Bronchial epithelial cell (primary cell): ENCODE measurements around the gene BBS10. TPM values are rescaled to one million over a fixed set of nuclear protein-coding genes. Genes with fewer than 3 reads are reported as not detected.
A peak's percentile ranks its signal among the peaks of the same experiment; 100 is the strongest.
"Not testable (repeated sequence)": the region's sequence is repeated elsewhere in the genome, so short reads cannot be mapped to it uniquely, and the experiment has no call there.

Experiments
- DNase-seq: peaks from one replicate; pipeline ENCODE4 v3.0.0-alpha.2; 2010; ENCODE audit warnings: low read depth
- FAIRE-seq: peaks from 2 replicates; lab custom pipeline; 2011; peaks lifted over from hg19 to GRCh38; lab: Jason Lieb, UNC
- H3K27me3 ChIP-seq: 2 replicates; pipeline ENCODE4 v1.5.1; 2011; ENCODE audit warnings: low read length; ENCODE audit not compliant: control insufficient read depth, insufficient read depth
- H3K36me3 ChIP-seq: 2 replicates; pipeline ENCODE4 v1.5.1; 2011; ENCODE audit warnings: low read length; ENCODE audit not compliant: control insufficient read depth, insufficient read depth
- H3K4me3 ChIP-seq: 2 replicates; pipeline ENCODE4 v1.5.1; 2011; ENCODE audit warnings: mild to moderate bottlenecking, low read depth, low read length, control low read depth
- CTCF ChIP-seq: IDR thresholded peaks from 2 replicates; pipeline ENCODE4 v1.5.1; 2011; ENCODE audit warnings: mild to moderate bottlenecking, moderate library complexity, low read length, control low read depth, inconsistent platforms; ENCODE audit not compliant: insufficient read depth, severe bottlenecking
- total RNA-seq: library from RNA; depleted of rRNA; stranded (reverse); fragments of >200 nt; gene quantifications from 2 replicates; pipeline ENCODE4 v1.2.1, GENCODE V29; 2014

The BBS10 gene
- total RNA-seq, 1 donor from 2014 or later: 5.8 TPM

- no peak for TF ChIP-seq CTCF
These were observed 17.9 kb upstream of the BBS10 start for GRCh38 chr12:76366163-76366562.

DNA sequence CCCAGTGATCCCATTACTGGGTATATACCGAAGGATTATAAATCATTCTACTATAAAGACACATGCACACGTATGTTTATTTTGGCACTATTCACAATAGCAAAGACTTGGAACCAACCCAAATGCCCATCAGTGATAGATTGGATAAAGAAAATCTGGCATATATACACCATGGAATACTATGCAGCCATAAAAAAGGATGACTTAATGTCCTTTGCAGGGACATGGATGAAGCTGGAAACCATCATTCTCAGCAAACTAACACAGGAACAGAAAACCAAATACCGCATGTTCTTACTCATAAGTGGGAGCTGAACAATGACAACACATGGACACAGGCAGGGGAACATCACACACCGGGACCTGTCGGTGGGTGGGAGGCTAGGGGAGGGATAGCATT is 15.9 kb upstream of the BBS10 start:
- DNase-seq, H3K36me3 ChIP-seq, FAIRE-seq, H3K27me3 ChIP-seq, H3K4me3 ChIP-seq: not testable (repeated sequence)

More at GRCh38 chr12:76366163-76366562, 17.9 kb upstream of the BBS10 start:
- no peak for DNase-seq
- no peak for FAIRE-seq
- no peak overlapping the region for H3K4me3 ChIP-seq
- H3K27me3 ChIP-seq: no peaks in the 10 kb centered on the region
- H3K36me3 ChIP-seq: peaks cover 2% of the 10 kb centered on the region

DNA sequence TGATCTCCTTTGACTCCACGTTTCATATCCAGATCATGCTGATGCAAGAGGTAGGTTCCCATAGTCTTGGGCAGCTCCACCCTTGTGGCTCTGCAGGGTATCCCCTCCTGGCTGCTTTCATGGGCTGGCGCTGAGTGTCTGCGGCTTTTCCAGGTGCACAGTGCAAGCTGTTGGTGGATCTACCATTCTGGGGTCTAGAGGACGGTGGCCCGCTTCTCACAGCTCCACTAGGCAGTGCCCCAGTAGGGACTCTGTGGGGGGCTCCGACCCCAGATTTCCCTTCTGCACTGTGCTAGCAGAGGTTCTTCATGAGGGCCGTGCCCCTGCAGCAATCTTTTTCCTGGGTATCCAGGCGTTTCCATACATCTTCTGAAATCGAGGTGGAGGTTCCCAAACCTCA is 12.1 kb upstream of the BBS10 start:
- no peak overlapping the region for H3K4me3 ChIP-seq
- no peak for FAIRE-seq
- no peak for TF ChIP-seq CTCF
- no peaks in the 10 kb centered on the region for H3K36me3 ChIP-seq
- H3K27me3 ChIP-seq: no peaks in the 10 kb centered on the region
- DNase-seq: no peak

- Histone ChIP-seq H3K36me3 (no peaks in the 10 kb centered on the region), H3K27me3 (no peaks in the 10 kb centered on the region), H3K4me3 (no peak overlapping the region)
- DNase-seq (no peak), FAIRE-seq (no peak)
- no peak for TF ChIP-seq CTCF
These were observed 7.9 kb upstream of the BBS10 start for GRCh38 chr12:76356071-76356470.

DNA sequence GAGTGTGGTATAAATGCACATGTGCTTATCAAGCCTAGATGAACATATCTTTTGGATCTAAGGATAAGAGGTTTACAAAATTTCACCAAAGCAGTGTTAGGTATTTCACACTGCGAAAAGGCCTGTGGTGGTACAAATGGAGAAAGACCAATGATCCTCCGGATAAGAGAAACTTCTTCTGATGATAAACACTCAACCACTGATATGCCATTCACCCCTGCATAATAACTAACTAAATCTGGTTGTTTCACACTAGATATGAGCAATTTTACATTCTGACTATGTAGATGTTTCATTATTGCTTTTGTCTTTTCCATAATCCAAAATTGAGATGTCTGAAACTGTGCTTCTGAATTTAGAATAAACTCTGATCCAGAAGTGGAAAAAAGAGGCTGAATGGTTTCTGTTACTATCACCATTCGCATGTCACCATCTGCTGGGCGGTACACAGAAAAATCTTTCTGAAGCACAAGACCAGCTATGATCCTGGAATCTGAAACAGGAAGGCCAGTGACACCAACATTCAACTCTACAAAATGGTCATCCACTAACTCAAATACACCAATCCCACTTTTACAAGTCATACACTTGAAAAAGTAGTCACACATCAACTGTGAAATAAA is 1.3 kb downstream of the BBS10 start:
- no peaks in the 10 kb centered on the region for H3K27me3 ChIP-seq
- no peak for FAIRE-seq
- peak; percentile 48 for TF ChIP-seq CTCF
- no peak overlapping the region for H3K4me3 ChIP-seq
- no peaks in the 10 kb centered on the region for H3K36me3 ChIP-seq
- DNase-seq: peak; percentile 55

GRCh38 chr12:76346236-76346635 is 2.0 kb downstream of the BBS10 start:
- Histone ChIP-seq H3K4me3 (no peak overlapping the region), H3K36me3 (no peaks in the 10 kb centered on the region), H3K27me3 (no peaks in the 10 kb centered on the region)
- no peak for TF ChIP-seq CTCF
- FAIRE-seq (no peak), DNase-seq (no peak)
